Measurements from ENCODE around the gene TCEA3.

- TF ChIP-seq POLR2AphosphoS5 (IDR thresholded peaks at IDR 0.05) = no peak
- no peak for TF ChIP-seq EP300 (IDR thresholded peaks at IDR 0.05)
Measured at GRCh38 chr1:23381233-23381885, 43.2 kb downstream of the TCEA3 start.

All from sigmoid colon (tissue), 4 donors.